Activated CD8-positive, alpha-beta memory T cell treated with anti-CD3 and anti-CD28 coated beads, Interleukin-2, amount 50 U/mL, for 48 hours (primary cell): ENCODE results near the gene ARMH1.

Source experiments
- DNase-seq: peaks from one replicate; pipeline ENCODE4 v3.0.0-alpha.2; 2020

ARMH1 gene

DNA sequence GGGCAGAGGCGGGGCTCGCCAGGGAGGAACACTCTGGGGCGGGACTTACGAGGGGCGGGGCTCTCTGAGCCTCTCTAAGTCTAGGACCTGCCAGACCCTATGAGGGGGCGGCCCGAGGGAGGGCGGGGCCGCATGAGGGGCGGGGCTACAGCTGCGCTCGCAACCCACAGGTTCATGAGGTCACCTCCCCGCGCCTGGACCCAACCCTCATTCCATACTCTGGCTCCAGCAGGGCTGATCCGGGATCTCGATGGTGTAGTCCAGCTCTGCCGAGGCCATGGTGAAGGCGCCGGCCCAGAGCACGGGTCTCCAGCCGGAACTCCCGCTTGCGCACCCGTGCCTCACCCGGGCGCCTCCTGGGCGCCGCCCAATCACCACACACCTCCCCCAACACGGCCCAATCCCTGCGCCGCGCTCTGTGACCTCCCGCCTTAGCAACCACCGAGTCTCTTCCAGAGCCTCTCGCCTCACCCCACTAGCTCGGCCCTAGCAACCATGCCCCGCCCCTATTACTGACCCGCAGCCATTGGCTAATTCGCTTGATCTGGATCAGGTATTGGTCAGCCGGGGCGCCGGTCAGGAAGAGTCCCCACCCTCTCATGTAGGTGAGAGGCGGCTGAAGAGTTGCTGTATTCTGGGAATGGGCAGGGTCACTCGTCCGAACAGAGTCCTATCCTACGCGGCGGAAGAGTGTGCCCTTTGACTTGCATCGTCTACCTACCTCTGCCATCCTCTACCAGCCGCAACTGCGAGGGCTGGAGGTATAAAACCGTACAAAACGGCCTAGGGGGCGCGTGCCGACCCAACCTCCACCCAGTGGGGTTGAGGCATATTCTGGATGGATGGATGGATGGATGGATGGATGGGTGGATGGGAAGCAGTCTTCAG, at the start of gene ARMH1, which contains the start of gene TMEM53:
TSS of gene ARMH1 (plus strand) at position 602 of the 888 bp plus-strand sequence. CDS start 14,984 bp downstream, outside the sequence.
TSS of gene TMEM53 (minus strand) at position 369 of the 888 bp plus-strand sequence. CDS start at position 279, 90 bp downstream.
- DNase-seq = peak; percentile 97

GRCh38 chr1:44625348-44625747, 49.2 kb upstream of the ARMH1 start:
- no peak for DNase-seq

DNA sequence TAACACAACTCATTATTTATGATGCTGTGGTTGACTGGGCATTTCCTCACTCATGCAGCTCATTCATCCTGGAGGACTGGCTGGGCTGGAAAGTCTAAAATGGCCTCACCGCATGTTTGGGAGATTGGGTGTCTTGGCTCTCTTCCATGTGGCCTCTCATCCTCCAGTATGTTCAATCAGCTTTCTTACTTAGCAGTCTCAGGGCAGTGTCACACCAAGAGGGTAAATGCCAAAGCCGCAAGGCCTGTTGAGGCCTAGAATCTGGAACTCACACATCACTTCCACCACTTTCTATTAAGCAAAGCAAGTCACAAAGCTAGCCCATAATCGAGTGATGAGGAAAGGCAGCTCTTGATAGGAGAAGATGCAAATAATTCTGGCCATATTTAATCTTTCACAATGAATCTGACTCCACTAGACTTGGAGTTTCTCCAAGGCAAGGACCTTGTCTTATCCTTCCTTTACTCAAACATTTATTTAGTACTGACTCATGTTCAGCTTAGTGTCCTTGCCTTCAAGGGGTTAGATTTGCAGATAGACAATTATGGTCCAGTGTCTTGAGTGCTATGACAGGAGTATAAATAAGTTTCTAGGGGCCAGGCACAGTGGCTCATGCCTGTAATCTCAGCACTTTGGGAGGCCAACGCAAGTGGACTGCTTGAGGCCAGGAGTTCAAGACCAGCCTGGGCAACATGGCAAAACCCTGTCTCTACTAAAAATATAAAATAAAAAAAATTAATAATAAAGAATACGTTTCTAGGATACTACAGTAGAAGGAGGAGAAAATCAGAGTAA, 45.4 kb upstream of the ARMH1 start:
- DNase-seq = no peak

DNA sequence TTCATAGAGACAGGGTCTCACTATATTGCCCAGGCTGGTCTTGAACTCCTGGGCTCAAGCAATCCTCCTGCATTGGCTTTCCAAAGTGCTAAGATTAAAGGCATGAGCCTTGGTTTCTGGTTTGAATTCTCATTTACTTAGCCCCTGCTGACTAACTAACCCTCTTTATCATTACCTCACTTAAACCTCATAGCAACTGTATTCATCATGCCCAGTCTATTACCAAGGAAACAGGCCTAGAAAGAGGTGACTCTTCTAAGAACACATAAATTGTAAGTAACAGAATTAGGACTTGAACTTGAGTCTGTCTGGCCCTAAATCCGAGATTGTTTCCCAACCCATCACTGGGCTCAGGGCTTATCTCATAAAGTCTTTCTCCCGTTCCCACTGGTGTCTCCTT, 44.4 kb upstream of the ARMH1 start:
- no peak for DNase-seq

- DNase-seq = no peak
Observed at GRCh38 chr1:44631333-44631646, 43.2 kb upstream of the ARMH1 start.

GRCh38 chr1:44631647-44632539, 42.6 kb upstream of the ARMH1 start:
- DNase-seq = peak; percentile 95

DNA sequence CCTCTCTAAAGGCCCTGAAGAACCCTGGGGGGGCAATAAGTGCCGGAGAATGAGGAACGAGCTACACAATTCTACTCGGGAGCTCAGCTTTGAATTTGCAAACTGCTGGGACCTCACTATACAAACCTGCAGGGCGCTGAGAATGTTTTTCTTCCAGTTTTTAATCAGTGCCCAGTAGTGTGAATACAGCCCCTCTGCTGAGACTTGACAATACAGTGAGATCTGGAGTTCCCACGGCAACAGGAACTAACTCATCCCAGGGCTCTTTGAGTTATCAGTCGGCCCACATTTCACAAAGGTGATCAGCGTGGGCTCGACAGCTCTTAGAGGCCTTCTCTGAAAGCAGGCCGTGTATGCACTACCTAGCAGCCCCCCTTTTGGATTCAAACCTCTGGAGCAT, 41.9 kb upstream of the ARMH1 start:
- no peak for DNase-seq

- no peak for DNase-seq
Observed at GRCh38 chr1:44634606-44635189, 39.8 kb upstream of the ARMH1 start.

- DNase-seq = no peak
Observed at GRCh38 chr1:44635439-44635838, 39.1 kb upstream of the ARMH1 start.

GRCh38 chr1:44636083-44636687, 38.3 kb upstream of the ARMH1 start:
- DNase-seq = no peak

GRCh38 chr1:44636688-44637598, 37.6 kb upstream of the ARMH1 start:
- no peak for DNase-seq

- DNase-seq = no peak
Observed at GRCh38 chr1:44637702-44638411, 36.7 kb upstream of the ARMH1 start.

DNA sequence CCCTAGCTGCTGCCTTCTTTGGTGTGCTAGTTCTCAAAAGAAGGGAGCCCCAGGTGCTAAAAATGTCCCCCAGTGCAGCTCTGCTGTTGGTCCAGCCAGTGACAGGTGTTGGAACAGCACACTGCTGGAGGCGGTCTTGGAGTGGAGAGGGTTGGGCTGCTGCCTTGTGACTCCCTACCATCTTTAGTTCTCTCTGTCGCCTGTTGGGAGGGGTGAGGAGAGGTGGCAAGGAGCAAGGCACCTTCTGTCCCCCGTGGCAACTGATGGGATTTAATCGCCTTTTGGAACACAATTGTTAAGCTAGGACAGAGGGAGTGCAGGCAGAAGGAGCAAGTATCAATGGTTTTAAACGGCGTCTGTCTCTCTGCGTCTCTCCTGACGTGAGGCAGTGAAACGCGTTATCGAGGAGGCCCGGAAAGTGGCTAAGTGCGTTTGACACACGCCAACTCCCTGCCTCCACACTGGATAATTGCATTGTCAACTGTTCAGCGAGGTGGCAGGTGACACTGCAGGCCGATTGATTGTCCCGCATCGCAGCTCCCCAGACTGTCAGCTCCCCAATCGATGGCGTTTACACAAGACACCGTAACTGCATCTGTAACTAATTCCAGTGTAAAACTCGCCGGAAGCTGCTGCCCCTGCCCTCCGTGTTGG, 34.2 kb upstream of the ARMH1 start:
- no peak for DNase-seq

GRCh38 chr1:44641126-44642102, 33.1 kb upstream of the ARMH1 start:
- no peak for DNase-seq

DNA sequence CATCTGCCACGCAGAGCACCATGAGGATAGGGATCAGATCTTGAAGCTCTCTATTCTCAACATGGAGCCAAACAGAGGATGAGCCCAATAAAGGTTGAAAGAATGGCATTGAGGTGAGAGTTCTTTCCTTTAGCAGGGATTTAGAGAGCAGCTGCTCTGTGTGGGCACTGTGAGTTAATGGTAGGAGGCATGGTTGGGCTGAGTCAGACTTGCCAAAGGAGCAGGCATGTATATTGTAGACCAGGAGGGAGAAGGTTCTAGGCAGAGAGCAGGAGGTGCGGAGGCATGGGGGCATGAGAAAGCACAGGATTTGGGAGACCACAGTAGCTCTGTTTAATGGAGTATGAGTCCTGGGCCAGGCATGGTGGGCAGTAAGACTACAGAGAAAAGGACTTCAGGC, 32.3 kb upstream of the ARMH1 start:
- DNase-seq = no peak

DNA sequence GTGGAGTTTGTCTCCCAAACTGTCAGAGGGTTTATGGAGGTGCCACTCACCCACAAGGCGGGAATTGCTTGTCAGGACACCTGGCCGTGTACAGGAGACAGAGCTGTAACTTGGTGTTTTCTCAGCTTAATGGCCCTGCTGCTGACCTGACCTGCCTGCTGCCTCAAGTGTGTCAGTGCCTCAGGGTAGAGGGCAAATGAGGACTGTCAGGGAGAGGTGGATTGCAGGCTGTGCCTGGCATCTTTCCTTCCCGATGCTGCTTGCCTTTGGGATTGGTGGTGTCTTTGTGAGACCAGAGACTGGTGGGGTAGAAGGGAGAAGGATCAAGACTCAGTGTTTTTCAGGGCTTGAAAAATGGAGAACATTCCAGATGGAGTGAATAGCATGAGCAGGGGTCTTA, 31.6 kb upstream of the ARMH1 start:
- DNase-seq = no peak

GRCh38 chr1:44643721-44644334, 30.7 kb upstream of the ARMH1 start:
- DNase-seq = no peak

- DNase-seq = no peak
Observed at GRCh38 chr1:44644806-44645205, 29.7 kb upstream of the ARMH1 start.
